Measurements from ENCODE around the gene GJB2.

DNA sequence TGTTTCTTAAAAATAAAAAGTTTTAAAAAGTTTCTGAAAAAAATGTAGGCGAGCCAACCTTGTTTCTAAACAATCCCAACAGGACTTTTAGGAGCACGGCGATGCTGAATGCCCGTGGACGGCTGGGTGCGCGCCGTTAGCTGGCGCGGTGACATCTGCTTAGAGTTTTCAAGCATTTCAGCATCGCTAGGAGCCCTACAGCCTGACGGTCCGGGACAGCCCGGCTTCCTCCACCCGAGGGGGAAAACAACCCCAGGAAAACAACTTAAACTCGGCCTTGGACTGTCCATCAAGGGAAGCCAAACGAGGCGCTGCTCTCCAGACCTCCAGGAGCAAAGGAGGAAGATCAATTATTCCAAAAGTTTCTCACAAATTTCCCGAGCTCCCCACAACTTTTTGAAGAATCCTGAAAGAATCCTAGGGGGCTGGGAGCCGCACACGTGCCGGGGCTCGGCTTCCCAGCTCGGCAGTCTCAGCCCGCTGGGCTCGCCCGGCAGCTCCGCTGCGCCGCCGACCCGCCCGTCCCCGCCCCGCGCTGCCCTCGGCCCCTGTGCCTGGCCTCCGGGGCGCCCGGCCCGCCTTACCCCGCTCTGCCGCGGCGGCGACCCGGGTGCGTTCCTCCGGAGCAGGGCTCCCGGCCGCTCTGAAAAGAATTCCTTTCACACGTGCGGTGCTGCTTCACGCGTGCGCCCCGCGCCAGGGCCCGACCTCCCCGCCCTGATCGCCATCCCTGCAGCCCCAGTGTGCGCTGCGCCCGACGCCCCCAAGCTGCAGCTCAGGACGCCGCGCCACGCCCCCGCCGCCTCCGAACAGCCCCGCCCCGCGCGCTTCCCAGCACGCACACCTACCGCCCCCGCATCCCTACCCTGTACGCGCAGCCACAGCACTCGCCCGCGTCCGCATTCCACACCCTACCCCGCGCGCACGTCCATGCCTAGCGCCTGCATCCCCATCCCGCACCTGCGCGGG lies 32.1 kb downstream of the GJB2 start, which contains the start of gene GJA3:
- TF ChIP-seq, protein P1, sequence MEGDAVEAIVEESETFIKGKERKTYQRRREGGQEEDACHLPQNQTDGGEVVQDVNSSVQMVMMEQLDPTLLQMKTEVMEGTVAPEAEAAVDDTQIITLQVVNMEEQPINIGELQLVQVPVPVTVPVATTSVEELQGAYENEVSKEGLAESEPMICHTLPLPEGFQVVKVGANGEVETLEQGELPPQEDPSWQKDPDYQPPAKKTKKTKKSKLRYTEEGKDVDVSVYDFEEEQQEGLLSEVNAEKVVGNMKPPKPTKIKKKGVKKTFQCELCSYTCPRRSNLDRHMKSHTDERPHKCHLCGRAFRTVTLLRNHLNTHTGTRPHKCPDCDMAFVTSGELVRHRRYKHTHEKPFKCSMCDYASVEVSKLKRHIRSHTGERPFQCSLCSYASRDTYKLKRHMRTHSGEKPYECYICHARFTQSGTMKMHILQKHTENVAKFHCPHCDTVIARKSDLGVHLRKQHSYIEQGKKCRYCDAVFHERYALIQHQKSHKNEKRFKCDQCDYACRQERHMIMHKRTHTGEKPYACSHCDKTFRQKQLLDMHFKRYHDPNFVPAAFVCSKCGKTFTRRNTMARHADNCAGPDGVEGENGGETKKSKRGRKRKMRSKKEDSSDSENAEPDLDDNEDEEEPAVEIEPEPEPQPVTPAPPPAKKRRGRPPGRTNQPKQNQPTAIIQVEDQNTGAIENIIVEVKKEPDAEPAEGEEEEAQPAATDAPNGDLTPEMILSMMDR (IDR thresholded peaks at IDR 0.05 in 8 of 11, conservative IDR thresholded peaks at IDR 0.05 in 3 of 11), result no peak
- TF ChIP-seq POLR2AphosphoS5 (IDR thresholded peaks at IDR 0.05) (no peak), POLR2A (IDR thresholded peaks at IDR 0.05) (no peak)
